Colonic mucosa (tissue), 4 donors: ENCODE data around the gene SDK2. TPM values are rescaled to one million over a fixed set of nuclear protein-coding genes. Genes with fewer than 3 reads are reported as not detected.

Experiments used
- DNase-seq: peaks from one replicate; pipeline ENCODE4 v3.0.0-alpha.2; 2020
- H3K27ac ChIP-seq: fragments of 200-600 bp; one replicate; pipeline ENCODE4 v1.8.0; 2021
- H3K27me3 ChIP-seq: fragments of 200-600 bp; one replicate; pipeline ENCODE4 v1.8.0; 2021
- H3K36me3 ChIP-seq: fragments of 200-600 bp; one replicate; pipeline ENCODE4 v1.8.0; 2021
- H3K4me1 ChIP-seq: fragments of 200-600 bp; one replicate; pipeline ENCODE4 v1.8.0; 2021; ENCODE audit warnings: mild to moderate bottlenecking
- H3K4me3 ChIP-seq: fragments of 200-600 bp; one replicate; pipeline ENCODE4 v1.8.0; 2021
- H3K9ac ChIP-seq, 2 donors: one replicate each; pipeline ENCODE4 v1.7.0; 2013; ENCODE audit warnings: control low read depth in 2 of 2, low read depth in 2 of 2, low read length in 2 of 2
- H3K9me3 ChIP-seq: fragments of 200-600 bp; one replicate; pipeline ENCODE4 v1.8.0; 2021
- intact Hi-C: fragments of 100-400 bp; cut with DNase I; formaldehyde crosslinking; loops from one replicate; pipeline ENCODE4 v1.14.1; 2022
- total RNA-seq, 2 donors: library from RNA; stranded (reverse); fragmentation: NEBNext Ultra II Directional in 1 of 2; extraction: Animal tissue kit (Norgen Biotek cat#: 25700) in 1 of 2; gene quantifications; one replicate each; pipeline ENCODE4 v1.2.1, GENCODE V29; 2021
- TF ChIP-seq, protein P1 (sequence below): fragments of 200-600 bp; IDR thresholded peaks from one replicate; pipeline ENCODE4 v1.8.0; 2022; ENCODE audit warnings: antibody characterized with exemption, mild to moderate bottlenecking
- donor health status: healthy.
- donor health status: DM: no; HTN: no; CAD: no.
- donor health status: DM: no; HTN: no; CAD: no.

SDK2 gene
- total RNA-seq, 2 donors from 2014 or later, result 0.94 to 1.2 TPM

DNA sequence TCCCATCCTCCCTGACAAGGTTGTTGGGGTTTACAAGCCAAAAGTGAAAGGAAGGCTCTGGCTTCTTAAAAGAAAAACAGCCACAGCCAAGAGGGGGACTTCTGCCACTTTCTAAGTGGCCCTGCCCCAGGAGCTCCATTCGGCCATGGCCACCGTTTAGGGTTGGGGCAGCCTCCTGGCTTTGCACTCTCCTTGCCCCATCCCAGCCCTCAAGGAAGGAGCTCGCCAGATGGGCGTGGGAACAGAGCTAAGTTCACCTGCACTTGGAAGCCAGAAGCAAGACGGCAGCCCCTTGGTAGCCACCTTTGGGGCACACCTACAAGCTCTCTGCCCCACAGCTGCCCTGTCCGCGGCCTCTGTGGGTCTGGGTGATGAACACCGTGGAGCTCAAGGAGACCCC, 210.1 kb downstream of the SDK2 start:
- no peaks in the 10 kb centered on the region for H3K9me3 ChIP-seq
- intact Hi-C loops, result no loop called here
- H3K4me3 ChIP-seq, result no peak overlapping the region
- H3K9ac ChIP-seq, result no peak overlapping the region
- no peaks in the 10 kb centered on the region for H3K27me3 ChIP-seq
- H3K4me1 ChIP-seq, result peaks cover 6% of the 10 kb centered on the region
- H3K36me3 ChIP-seq, result no peaks in the 10 kb centered on the region
- H3K27ac ChIP-seq, result no peak overlapping the region
- TF ChIP-seq, protein P1, sequence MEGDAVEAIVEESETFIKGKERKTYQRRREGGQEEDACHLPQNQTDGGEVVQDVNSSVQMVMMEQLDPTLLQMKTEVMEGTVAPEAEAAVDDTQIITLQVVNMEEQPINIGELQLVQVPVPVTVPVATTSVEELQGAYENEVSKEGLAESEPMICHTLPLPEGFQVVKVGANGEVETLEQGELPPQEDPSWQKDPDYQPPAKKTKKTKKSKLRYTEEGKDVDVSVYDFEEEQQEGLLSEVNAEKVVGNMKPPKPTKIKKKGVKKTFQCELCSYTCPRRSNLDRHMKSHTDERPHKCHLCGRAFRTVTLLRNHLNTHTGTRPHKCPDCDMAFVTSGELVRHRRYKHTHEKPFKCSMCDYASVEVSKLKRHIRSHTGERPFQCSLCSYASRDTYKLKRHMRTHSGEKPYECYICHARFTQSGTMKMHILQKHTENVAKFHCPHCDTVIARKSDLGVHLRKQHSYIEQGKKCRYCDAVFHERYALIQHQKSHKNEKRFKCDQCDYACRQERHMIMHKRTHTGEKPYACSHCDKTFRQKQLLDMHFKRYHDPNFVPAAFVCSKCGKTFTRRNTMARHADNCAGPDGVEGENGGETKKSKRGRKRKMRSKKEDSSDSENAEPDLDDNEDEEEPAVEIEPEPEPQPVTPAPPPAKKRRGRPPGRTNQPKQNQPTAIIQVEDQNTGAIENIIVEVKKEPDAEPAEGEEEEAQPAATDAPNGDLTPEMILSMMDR, result no peak
- DNase-seq, result no peak

DNA sequence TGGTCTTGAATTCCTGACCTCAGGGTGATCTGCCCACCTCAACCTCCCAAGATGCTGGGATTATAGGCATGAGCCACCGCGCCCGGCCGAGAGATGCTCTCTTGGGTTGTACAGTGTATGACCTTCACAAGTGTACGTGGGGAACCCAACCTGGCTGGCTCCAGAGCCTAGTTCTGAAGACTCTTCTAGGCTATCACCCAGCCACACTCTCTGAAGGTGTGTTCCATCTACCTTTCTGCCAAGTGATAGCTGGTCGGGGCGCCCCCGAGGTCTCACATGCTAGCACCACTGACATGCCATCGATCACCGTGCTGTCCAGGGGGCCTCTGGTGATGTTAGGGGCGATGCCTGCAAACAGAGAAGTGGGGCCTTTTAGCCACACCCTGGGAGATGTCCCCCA, 210.7 kb downstream of the SDK2 start:
- Histone ChIP-seq H3K4me1 (peaks cover 6% of the 10 kb centered on the region), H3K27ac (no peak overlapping the region), H3K36me3 (no peaks in the 10 kb centered on the region), H3K4me3 (no peak overlapping the region), H3K9me3 (no peaks in the 10 kb centered on the region), H3K27me3 (no peaks in the 10 kb centered on the region), H3K9ac (no peak overlapping the region)
- TF ChIP-seq, protein P1, result no peak
- intact Hi-C loops, result no loop called here
- no peak for DNase-seq

DNA sequence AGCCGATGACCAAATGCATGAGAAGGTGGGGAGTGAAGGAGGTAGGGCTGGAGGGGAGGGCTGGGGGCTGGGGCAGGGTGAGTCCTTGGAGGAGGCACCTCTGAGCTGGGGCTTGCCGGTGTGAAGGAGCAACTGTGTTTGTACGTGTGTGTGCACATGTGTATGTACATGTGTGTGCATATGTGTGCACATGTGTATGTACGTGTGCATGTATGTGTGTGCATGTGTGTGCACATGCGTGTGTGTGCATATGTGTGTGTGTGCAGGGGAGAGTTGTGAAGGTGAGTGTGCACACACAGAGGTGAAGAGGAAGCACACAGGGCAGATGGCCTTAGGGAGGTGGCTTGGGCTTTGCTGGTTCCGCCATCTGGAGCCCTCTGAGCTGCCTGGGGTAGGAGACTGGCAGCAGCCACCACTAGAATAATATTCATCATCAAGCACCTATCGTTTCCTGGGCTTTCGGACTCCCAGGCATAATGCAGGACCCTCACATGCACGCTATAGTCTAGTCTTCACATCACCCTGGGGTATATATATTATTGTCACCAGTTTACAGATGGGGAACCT, 211.5 kb downstream of the SDK2 start:
- no peak overlapping the region for H3K4me3 ChIP-seq
- DNase-seq, result no peak
- H3K4me1 ChIP-seq, result peaks cover 6% of the 10 kb centered on the region
- no peaks in the 10 kb centered on the region for H3K27me3 ChIP-seq
- intact Hi-C loops, result no loop called here
- no peaks in the 10 kb centered on the region for H3K36me3 ChIP-seq
- TF ChIP-seq, protein P1, result no peak
- H3K27ac ChIP-seq, result no peak overlapping the region
- no peak overlapping the region for H3K9ac ChIP-seq
- no peaks in the 10 kb centered on the region for H3K9me3 ChIP-seq

DNA sequence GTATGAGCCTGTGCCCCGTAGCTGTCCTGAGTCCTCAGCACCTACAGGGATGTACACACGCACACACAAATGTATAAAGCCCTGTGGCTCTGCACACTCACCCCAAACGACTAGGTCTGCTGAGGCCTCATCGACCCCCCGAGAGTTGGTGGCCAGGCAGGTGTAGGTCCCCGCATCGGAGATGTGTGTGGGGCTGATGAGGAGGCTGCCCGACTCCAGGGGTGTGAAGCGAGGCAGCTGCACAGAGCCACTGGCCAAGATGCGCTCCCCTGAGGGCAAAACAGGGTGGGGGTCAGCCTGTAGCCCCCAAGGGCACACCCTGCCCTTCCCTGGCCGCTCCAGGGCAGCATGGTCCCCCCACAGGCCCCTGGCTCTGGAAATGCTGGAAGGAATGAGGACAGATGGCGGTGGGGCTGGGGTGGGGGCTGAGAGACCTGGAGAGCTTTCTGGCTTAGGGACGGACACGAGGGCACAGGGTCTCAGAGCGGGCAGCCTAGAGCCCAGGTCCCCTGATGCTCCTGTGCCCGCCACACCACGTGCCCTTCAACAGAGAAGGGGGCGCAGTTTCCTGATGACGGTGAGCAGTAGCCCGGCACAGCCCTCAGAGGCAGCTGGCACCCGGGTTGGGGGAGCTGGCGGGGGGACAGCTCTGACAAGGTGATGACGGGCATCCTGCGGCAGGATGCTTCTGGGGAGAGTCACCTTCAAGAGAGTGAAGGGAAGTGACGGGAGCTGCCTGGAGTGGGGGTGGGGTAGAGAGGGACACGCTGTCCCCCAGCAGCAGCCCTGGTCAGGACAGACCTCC, 212.6 kb downstream of the SDK2 start:
- no peak for DNase-seq
- H3K9me3 ChIP-seq, result no peaks in the 10 kb centered on the region
- H3K4me3 ChIP-seq, result no peak overlapping the region
- no peak overlapping the region for H3K27ac ChIP-seq
- no peaks in the 10 kb centered on the region for H3K27me3 ChIP-seq
- TF ChIP-seq, protein P1, result no peak
- H3K36me3 ChIP-seq, result no peaks in the 10 kb centered on the region
- intact Hi-C loops, result no loop called here
- H3K9ac ChIP-seq, result no peak overlapping the region
- H3K4me1 ChIP-seq, result peaks cover 6% of the 10 kb centered on the region

DNA sequence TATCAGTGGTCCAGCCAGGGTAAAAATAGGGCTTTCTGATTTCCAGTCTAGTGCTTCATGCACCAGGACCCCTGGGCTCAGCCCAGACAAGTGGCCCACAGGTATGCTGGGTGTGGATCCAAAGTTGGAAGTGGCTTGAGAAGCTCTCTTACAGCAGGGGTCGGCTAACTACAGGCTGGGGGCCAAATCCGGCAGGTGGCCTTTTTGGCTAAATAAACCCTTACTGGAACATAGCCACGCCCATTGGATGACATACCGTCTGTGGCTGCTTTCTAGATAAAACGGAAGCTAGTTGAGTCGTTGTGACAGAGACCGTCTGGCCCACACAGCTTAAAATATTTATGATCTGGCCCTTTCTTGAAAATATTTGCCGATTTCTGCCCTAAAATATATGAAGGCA, 213.4 kb downstream of the SDK2 start:
- peak; percentile 29 for DNase-seq
- no peak overlapping the region for H3K27ac ChIP-seq
- H3K4me3 ChIP-seq, result no peak overlapping the region
- no peak overlapping the region for H3K9ac ChIP-seq
- H3K36me3 ChIP-seq, result no peaks in the 10 kb centered on the region
- intact Hi-C loops, result no loop called here
- no peaks in the 10 kb centered on the region for H3K27me3 ChIP-seq
- H3K9me3 ChIP-seq, result no peaks in the 10 kb centered on the region
- peaks cover 6% of the 10 kb centered on the region for H3K4me1 ChIP-seq
- TF ChIP-seq, protein P1, result no peak
